Embryonic facial prominence (tissue), 1 donor: Measurements from ENCODE around the gene ARHGAP44.

Experiments
- DNase-seq: peaks from one replicate; pipeline ENCODE4 v3.0.0-alpha.2; 2016; ENCODE audit errors: extremely low spot score

The ARHGAP44 gene

DNA sequence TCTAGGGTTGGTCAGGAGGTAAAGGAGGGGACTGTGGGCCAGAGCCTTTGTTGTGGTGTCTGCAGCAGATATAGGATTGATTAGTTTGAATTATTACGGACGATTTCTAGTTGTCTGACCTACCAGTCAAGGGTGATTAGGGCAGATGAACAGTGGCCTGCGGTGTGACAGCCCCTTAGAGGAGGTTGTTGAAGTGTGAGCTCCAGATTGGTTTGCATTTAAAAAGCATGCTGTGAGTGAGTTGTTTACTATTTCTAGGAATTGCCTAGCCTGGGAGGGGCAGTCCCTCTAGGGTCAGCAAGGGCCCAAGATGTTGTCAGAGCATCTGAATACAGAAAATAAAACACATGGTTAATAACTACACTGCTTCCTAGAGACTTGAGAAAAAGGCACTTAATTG is 108.8 kb downstream of the ARHGAP44 start:
- no peak for DNase-seq

DNA sequence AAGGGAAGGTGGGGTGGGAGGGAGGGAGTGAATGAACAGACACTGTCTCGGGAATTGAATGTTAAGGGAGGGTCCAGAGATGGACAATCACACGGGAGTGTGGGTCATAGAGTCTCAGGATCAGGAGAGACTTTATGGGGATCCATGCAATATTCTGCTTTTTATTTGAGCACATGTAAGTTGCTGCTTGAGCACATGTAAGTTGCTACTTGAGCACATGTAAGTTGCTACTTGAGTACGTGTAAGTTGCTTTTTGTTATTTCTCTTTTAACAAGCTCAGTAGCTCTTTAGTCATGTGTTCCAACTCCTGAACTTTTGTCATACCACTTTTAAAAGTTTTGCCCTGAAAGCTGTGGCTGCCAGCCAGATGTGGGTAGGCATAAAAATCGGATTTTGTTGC is 110.3 kb downstream of the ARHGAP44 start:
- DNase-seq = no peak

- no peak for DNase-seq
These were observed 111.2 kb downstream of the ARHGAP44 start for GRCh38 chr17:12900474-12900873.

- no peak for DNase-seq
These were observed 112.7 kb downstream of the ARHGAP44 start for GRCh38 chr17:12902046-12902445.

- no peak for DNase-seq
These were observed 118.2 kb downstream of the ARHGAP44 start for GRCh38 chr17:12907477-12907876.

DNA sequence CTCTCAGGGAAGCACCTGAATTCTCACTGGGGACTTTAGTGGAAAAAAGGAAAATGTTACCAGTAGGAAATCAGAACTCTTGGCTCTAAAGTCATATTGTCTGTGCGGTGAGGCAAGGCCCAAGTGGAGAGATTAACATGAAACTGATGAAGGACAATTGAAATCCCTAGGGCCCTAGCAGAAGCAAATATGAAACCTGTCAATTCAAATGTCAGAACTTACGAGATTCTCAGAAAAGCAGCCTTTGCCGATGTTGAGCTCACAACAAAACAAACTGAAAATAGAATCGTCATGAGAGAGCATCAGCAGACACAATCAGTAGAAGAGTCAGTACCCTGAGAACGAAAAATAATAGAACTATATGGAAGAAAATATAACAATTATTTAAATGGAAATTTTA is 119.7 kb downstream of the ARHGAP44 start:
- DNase-seq = no peak

GRCh38 chr17:12909511-12909910 is 120.2 kb downstream of the ARHGAP44 start:
- no peak for DNase-seq

DNA sequence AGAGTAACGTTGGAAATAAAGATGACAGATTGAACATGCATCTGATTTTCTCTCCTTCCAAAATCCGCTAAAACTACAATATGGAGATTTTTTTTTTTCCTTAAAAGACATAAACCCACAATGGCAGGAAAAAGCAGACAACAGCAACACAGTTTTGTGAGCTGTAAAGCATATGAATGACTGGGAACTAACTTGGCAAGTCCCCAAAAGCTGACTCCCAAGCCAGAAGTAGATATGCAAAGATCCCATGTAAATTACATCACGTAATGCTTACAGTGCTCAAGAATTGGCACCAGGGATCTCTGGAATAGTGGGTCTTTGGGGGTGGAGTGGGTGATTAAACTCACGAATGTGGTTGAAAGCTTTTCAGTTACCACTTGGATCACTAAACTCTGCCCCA is 121.9 kb downstream of the ARHGAP44 start:
- no peak for DNase-seq

DNA sequence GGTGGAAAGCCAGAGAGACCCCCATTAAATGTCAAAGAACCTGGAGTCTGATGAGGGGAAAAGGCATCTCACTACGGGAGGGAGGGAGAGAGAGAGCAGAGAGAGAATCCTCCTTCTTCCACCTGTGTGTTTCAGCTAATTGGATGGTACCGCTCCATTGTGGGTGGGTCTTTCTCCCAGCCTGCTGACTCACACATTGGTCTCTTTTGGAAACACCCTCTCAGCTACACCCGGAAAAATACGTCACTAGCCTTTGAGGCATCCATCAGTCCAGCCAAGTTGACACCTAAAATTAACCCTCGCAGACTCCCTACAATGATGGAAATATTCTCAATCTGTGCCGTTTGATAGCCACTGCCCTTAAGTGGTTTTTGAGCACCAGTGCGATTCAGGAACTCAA is 128.1 kb downstream of the ARHGAP44 start:
- no peak for DNase-seq

GRCh38 chr17:12918142-12918541 is 128.8 kb downstream of the ARHGAP44 start:
- DNase-seq = no peak

DNA sequence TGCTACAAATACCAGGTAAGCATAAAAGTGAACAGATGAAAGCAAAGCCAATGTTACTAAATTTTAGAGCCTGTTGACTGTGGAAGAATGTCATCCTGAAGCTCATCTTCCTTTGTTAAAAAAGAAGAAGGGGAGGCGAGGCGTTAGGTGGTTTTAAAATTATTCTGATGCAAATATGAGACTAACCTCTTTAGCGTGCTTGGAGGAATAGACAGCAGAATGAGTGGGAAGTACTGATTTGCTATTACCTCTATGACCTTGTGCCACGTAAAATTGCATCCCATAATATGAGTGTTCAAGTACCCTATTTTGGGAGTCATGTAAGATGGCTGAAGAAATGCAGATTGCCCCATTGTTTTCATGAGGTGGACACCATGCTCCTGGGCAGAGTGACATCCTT is 132.8 kb downstream of the ARHGAP44 start:
- DNase-seq = no peak

DNA sequence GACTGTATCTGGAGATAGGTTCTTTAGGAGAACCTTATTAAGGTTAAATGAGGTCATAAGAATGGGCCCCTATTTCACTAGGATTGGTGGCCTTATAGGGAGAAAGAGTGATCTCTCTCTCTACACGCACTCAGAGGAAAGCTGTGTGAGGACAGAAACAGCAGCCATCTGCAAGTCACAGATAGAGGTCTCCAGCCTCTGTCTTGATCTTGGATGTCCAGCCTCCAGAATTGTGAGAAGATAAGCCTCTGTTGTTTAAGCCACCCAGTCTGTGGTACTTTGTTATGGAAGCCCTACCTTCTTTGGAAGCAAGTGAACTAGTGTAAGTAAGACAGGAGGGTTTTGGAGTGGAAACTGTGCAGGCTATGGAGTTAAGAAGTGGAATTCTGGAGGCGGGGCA is 135.3 kb downstream of the ARHGAP44 start:
- DNase-seq = no peak

GRCh38 chr17:12927001-12927400 is 137.7 kb downstream of the ARHGAP44 start:
- DNase-seq = no peak

- no peak for DNase-seq
These were observed 138.5 kb downstream of the ARHGAP44 start for GRCh38 chr17:12927541-12928425.

- no peak for DNase-seq
These were observed 139.4 kb downstream of the ARHGAP44 start for GRCh38 chr17:12928736-12929135.

DNA sequence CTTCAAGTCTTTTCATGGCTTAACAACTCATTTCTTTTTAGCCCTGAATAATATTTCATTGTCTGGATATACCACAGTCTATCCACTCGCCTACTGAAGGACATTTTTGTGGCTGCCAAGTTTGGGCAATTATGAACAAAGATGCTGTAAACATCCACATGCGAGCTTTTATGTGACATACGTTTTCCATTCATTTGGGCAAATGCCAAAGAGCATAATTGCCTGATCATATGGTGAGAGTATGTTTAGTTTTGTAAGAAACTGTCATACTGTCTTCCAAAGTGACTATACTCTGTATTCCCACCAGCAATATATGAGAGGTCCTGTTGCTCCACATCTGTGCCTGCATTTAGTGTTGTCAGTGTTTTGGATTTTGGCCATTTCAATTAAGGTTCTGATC is 147.2 kb downstream of the ARHGAP44 start:
- DNase-seq = no peak

- DNase-seq = no peak
These were observed 151.4 kb downstream of the ARHGAP44 start for GRCh38 chr17:12940699-12941098.

DNA sequence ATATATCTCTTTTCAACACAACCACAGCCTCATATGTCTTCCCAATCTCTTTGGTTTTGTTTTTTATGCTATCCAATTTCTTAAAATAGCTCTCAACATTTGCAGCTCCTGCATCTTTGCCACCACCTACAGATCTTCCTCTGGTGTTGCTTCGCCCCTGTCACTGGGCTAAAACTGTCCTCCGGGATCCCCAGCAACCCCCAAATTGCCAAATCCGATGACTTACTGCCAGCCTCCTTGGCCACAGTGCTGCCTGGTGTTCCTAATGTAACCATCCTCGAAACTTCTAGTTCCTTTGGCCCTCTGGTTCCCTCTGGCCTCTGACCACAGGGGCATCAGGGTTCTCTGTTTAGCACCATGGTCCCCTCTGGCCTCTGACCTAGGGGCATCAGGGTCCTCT is 157.7 kb downstream of the ARHGAP44 start:
- DNase-seq = no peak

- no peak for DNase-seq
These were observed 162.7 kb downstream of the ARHGAP44 start for GRCh38 chr17:12952012-12952411.

GRCh38 chr17:12953156-12953555 is 163.9 kb downstream of the ARHGAP44 start:
- DNase-seq = no peak

- no peak for DNase-seq
These were observed 166.2 kb downstream of the ARHGAP44 start for GRCh38 chr17:12955521-12955920.

GRCh38 chr17:12958786-12959185 is 169.5 kb downstream of the ARHGAP44 start:
- DNase-seq = no peak

DNA sequence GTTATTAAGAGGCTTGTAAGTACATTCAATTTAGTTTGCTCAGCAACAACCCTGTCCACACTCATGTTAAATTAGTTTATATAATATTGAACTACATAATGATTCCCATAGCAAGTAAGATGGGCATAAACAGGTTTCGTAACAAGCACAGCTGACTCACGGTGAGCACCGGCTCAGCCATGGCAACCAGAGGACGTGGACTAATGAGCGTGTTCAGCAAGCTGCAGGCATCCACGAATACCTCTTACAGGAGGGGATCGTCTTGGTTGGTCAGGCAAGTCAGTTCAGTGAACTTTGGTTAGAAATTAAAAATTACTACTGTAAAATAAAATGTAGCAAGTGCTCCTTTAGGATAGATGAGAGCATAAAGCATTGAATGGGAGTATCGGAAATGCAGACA is 170.1 kb downstream of the ARHGAP44 start:
- no peak for DNase-seq

DNA sequence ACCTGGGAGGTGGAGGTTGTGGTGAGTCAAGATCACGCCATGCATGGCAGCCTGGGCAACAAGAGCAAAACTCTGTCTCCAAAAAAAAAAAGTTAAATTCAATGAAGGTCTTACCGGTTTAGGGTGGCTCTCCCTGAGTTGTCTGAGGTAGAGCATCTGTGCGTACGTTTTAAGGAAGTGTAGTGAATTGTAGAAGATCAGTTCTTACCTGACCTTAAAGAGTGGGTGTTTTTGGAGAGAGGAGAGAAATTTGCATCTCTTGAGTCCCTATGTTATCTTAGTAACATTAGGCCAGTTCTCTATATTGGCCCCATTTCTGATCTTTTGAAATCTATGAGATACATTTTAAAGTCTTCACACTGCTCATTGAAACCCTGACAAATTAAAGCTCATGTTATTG is 172.4 kb downstream of the ARHGAP44 start:
- no peak for DNase-seq
